ENCODE results near the gene LPAR1. TPM values are rescaled to one million over a fixed set of nuclear protein-coding genes. Genes with fewer than 3 reads are reported as not detected.
"Not testable (repeated sequence)": the region's sequence is repeated elsewhere in the genome, so short reads cannot be mapped to it uniquely, and the experiment has no call there.

LPAR1 gene
- total and polyA plus RNA-seq, 2 of the 8 experiments (the other 6 are each of a cell fraction or from before 2014, with no cell fraction given), result 3.4 to 5.1 TPM

- no peak for TF ChIP-seq KDM4A (IDR thresholded peaks at IDR 0.05; ENCODE audit: low read depth, low read length, severe bottlenecking)
- TF ChIP-seq GTF2F1 (IDR thresholded peaks at IDR 0.05; ENCODE audit: borderline replicate concordance, low read depth, low read length), result no peak
Observed at GRCh38 chr9:110825950-110826349, 212.3 kb downstream of the LPAR1 start (continued).

GRCh38 chr9:110825129-110825528 is 213.1 kb downstream of the LPAR1 start:
- H3K4me2 ChIP-seq (ENCODE audit: insufficient read depth in 1 of 2, low read depth in 2 of 2, low read length in 2 of 2), result not testable (repeated sequence)

More at GRCh38 chr9:110825129-110825528, 213.1 kb downstream of the LPAR1 start:
- H3K27ac ChIP-seq (ENCODE audit: low read depth, low read length); H3K9me3 ChIP-seq (ENCODE audit: insufficient read depth in 2 of 2, low read depth in 1 of 2, low read length in 1 of 2); H3K4ac ChIP-seq (replicated peaks; ENCODE audit: insufficient read length, low read depth, low read length); H3K27me3 ChIP-seq (replicated peaks in 1 of 4; ENCODE audit: control insufficient read depth in 3 of 4, extremely low read depth in 1 of 4, insufficient read depth in 3 of 4, low read length in 3 of 4); H2BK20ac ChIP-seq (ENCODE audit: low read length); DNase-seq (ENCODE audit: low read depth in 1 of 2, low spot score in 2 of 2); H2AK5ac ChIP-seq (ENCODE audit: low read depth, low read length); H3K9ac ChIP-seq (replicated peaks in 1 of 4; ENCODE audit: extremely low read depth in 1 of 4, low read depth in 3 of 4, low read length in 3 of 4); H3K23ac ChIP-seq (ENCODE audit: insufficient read length); POLR2A ChIA-PET (ENCODE audit: partially characterized antibody); H3K18ac ChIP-seq (ENCODE audit: extremely low read depth, low read length); H4K20me1 ChIP-seq (replicated peaks in 1 of 2; ENCODE audit: control insufficient read depth in 1 of 2, insufficient read depth in 2 of 2, low read length in 2 of 2); H2BK120ac ChIP-seq (replicated peaks; ENCODE audit: low read depth, low read length); H3K56ac ChIP-seq (replicated peaks; ENCODE audit: insufficient read length, low read depth, low read length); H4K8ac ChIP-seq (ENCODE audit: extremely low read depth, insufficient read depth, low read length); H3K14ac ChIP-seq (ENCODE audit: insufficient read length); H2BK5ac ChIP-seq (ENCODE audit: low read depth, low read length); H4K91ac ChIP-seq (replicated peaks; ENCODE audit: insufficient read length, low read length); H3K79me2 ChIP-seq (ENCODE audit: control insufficient read depth in 1 of 2, insufficient read depth in 2 of 2, low read length in 2 of 2); H2AFZ ChIP-seq (ENCODE audit: low read length); H2BK15ac ChIP-seq (ENCODE audit: low read length); H2BK12ac ChIP-seq (ENCODE audit: low read depth, low read length); H3K23me2 ChIP-seq (ENCODE audit: low read depth, low read length); FAIRE-seq; H3K36me3 ChIP-seq (ENCODE audit: control insufficient read depth in 2 of 4, insufficient read depth in 4 of 4, low read length in 3 of 4); H3K79me1 ChIP-seq (ENCODE audit: low read depth, low read length); H4K5ac ChIP-seq (ENCODE audit: insufficient read length, low read depth, low read length); H3K4me1 ChIP-seq (replicated peaks in 1 of 4; ENCODE audit: control insufficient read depth in 3 of 4, insufficient read depth in 4 of 4, low read length in 3 of 4); H3K4me3 ChIP-seq (ENCODE audit: extremely low read depth in 1 of 4, insufficient read depth in 2 of 4, low read depth in 3 of 4, low read length in 4 of 4): not testable (repeated sequence)
- CTCF ChIA-PET (ENCODE audit: partially characterized antibody), result interaction anchor here (1.6 kb wide), 1 partner anchor 52 kb away, joined by 3 read pairs; no protein-coding TSS in a partner anchor

Small RNA genes within 50 kb of the gene (small RNA-seq; reads per million reads assigned to genes)
- not detected for gene RF00019 (ENCODE audit: insufficient read depth)
- gene RNU6-432P (ENCODE audit: insufficient read depth), result not detected
